HG03354 (cell line): Measurements from ENCODE around the gene DKK1.

Experiments used
- ATAC-seq: cut with Tn5 transposase; IDR thresholded peaks from one replicate; pipeline ENCODE4 v1.9.1; 2021; ENCODE audit warnings: mild to moderate bottlenecking; ENCODE audit not compliant: unreplicated experiment, poor library complexity, severe bottlenecking

The DKK1 gene

DNA sequence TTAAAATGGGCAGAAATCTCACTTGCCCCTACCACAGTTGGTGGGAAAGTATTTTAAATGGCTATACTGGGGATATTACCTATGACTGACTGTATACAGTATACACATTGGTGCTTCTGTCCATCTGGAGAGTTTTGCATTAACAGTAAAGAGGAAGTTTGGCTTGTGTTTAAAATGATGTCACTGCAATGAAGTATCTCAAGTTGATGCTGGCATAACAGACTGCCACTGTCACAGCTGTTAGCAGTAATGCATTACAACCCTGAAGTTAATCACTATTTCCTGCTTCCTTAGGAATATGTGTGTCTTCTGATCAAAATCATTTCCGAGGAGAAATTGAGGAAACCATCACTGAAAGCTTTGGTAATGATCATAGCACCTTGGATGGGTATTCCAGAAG, 1.9 kb downstream of the DKK1 start:
- no peak for ATAC-seq

GRCh38 chr10:52316500-52316899, 2.4 kb downstream of the DKK1 start:
- no peak for ATAC-seq

DNA sequence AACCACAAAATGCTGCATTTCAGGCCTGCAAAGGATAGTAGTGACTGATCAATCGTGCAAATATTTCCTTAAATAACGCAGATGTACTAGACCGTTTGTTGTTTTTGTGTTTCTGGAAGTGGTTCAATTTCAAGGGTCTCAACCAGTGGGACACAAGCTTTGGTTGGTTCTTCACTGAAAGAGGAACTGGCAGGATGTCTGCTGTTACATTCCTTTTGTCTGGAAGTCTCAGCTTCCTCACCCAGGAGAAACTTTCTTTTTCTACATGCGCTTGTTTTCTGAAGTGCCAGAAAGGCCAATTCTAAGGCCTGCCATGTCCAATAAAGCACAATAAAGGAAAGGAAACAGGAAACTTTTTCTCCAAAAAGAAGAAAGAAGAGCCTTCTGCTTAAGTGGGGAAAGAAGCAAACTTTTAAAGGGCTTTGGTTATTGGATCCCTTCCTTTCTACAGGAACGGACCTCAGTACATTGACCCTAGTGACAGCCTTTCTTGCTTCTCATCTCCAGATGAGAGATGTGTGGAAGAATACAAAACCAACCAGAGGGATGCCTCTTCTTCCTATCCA, 4.1 kb downstream of the DKK1 start:
- ATAC-seq, result no peak

DNA sequence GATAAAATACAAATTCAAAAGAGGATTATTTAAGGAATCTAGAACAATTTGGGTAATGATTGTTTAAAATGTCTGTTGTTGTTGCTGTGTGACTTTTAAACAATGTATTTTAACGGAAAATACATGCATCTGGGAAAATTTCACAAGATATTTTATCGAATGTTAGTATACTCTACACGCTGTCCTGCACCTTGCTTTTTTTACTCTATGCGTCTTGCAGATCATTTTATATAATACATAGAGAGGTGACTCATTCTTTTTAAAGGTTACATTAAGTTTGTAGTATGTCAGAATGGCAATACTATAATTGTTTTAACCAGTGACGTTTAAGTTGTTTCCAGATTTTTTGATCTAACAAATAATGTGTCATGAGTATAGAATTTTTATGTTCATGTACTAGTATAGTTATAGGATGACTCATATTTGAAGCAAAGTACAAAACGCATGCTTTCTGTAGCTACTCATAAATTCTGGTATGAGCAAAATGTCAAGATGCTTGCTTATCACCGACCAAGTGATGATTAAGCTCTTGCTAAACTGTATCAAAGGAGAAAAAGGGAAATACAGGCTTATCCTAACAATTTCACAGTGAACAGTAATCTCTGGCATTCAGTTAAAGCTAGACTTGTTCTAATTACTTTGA, 4.9 kb downstream of the DKK1 start:
- no peak for ATAC-seq

GRCh38 chr10:52319926-52320325, 5.8 kb downstream of the DKK1 start:
- ATAC-seq, result no peak

- no peak for ATAC-seq
Observed at GRCh38 chr10:52322323-52322722, 8.2 kb downstream of the DKK1 start.

DNA sequence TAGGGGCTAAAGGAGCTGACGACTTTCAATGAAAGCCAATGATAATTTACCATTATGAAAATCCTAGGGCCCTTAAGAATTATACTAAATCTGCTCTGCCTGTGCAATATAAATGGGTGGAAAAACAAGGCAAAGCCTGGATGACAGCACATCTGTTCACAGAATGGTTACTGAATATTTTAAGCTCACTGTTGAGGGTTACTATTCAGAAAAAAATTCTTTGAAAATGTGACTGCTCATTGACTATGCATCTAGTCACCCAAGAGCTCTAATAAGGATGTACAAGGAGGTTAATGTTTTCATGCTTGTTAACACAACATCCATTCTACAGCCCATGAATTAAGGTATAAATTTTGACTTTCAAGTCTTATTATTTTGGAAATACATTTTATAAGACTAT, 8.9 kb downstream of the DKK1 start:
- ATAC-seq, result no peak

DNA sequence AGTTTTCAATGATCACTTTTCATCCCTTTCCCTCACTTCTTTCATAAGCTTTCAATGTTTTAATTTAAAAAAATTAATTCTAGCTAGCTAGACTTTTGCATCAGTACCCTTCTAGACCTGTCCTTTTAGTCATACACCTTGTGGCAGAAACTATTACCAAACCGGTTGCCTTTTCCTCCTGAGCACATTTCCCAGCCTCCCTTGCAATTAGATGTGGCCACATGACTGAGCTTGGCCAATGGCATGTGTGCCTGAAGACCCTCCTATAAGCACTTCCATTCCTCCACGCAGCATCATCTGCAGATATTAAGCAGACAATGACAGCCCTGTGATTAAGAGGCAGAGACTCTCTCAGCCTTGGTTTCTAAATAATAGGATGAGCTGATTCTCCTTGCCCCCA, 12.3 kb downstream of the DKK1 start:
- ATAC-seq, result no peak

DNA sequence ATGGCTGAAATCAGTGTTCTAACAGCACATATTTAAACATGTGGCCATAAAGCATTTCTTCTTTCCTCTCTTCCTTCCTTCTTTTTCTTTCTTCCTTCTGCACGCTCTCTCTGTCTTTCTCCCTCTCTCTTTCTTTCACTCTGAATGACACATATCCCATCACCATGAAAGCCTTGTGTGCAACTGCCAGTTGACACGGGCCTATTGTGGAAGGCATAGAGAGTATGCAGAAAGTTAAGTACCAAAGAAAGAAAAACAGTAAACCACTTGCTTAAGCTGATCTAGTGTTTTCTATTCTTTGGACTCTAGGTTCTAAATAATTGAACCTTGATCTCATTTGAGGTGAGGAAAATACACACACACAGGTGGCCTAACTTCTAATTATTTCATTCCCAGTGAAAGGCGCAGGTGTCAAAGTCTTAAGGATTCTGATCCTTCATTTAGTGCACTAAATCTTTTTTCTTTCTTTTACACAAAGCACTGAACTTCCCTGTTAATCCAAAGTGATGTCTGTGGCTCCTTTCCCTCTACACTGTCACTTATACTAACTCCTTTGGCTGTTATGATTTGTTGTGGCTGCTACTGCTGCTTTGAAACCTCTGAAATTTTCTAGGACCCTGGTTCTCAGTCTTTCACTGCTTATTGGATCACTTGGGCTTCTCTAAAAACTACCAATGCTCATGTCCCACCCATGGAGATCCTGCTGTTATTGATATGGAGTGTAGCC, 17.7 kb downstream of the DKK1 start:
- ATAC-seq, result no peak

GRCh38 chr10:52332815-52333214, 18.7 kb downstream of the DKK1 start:
- ATAC-seq, result no peak

DNA sequence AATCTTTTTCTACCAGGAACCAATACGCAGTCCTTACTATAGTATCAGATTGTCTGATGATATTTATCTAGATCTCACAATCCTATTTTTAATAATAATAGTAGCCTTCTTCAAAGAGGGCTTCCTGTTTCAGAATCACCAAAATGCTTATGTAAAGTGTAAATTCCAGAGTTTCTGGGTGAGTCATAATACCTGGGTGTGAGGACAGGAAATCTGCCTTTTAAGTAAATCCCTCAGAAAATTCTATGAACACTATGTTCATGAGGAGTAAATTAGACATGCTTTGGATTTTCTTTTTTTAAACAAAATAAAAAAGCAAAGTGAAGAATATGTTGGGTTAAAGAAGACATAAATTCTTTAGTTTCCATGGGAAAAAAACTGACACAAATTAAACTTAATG, 20.5 kb downstream of the DKK1 start:
- ATAC-seq, result no peak

GRCh38 chr10:52335665-52336064, 21.6 kb downstream of the DKK1 start:
- ATAC-seq, result no peak

- ATAC-seq, result no peak
Observed at GRCh38 chr10:52337225-52337624, 23.1 kb downstream of the DKK1 start.

DNA sequence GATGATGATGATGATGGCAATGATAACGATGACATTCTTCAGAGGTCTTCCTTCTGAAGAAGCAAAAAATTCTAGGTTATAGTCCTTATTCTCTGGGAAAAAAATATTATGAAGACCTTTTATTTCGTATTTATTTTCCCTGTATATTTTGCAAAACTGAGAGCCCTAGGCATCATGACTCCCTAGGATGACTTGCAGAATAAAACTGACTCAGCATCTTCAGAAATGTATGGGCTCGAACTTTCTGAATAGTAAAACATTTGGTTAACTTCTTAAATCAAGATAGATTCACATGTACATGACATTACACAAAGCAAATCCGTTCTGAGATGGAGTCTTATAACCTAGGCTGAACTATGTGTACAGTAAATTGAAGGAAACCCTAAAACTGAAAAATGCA, 29.4 kb downstream of the DKK1 start:
- no peak for ATAC-seq

DNA sequence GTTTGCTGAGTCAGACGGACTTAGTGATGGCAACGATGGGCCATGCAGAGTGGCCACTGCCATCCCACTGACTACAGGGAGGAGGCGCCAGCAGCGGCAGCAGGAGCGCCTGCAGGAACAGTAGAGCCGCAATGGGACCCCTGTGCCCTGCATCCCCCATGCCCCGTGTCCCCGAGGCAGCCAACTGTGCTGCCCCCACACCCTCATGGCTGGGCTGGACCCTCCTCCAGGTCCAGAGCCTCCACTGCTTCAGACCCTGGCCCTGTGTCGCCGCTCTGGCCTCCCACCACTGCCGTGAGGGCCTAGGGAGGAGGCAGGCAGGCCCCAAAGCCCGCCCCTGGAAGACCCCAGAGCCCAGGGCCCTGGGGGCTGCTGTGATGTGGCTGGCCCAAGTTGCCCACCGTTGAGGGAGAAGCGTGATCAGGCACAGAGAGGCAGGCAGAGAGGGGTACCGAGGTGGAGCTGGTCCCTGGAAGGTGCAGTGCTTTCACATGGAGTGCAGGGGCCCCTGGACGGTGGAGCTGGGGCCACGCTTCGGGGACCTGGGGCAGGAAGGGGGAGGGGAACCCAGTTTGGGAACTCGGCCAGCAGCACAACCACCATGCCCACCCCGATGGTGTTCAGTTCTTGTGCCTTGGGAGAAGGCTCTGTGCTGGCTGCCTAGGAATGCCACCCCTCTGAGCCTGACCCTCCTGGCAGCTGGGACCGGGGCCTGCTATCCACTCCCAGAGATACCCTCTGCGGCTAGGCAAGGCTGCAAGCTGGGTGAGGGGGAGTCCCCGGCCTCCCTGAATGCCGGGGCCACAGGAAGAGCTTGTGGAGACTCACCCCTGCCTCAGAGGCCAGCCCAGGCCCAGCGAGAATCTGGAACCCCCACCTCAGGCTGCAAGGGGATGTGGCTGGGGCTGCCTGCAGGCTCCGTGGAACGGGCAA, 32.6 kb downstream of the DKK1 start:
- ATAC-seq, result no peak

GRCh38 chr10:52347327-52347667, 33.2 kb downstream of the DKK1 start:
- no peak for ATAC-seq

- ATAC-seq, result no peak
Observed at GRCh38 chr10:52348037-52348564, 34.0 kb downstream of the DKK1 start.

DNA sequence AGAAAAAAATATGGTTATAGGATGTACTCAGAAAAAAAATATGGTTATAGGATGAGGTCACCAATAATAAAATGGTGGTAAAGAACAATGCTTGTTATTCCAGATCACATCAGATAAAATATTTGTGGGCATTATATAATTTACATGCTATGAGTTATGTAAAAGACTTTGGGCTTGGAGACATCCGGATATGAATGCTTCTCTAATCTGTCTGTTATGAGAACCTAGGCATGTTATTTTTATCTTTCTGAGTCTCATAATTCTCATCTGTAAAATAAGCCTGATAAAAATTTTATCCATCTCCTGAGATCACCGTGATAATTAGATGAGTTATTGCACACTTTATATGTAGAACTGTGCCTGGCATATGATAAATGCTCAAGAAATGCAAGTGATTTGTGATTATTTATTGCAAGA, 37.8 kb downstream of the DKK1 start:
- no peak for ATAC-seq

- no peak for ATAC-seq
Observed at GRCh38 chr10:52353205-52353604, 39.1 kb downstream of the DKK1 start.

GRCh38 chr10:52353960-52354394, 39.9 kb downstream of the DKK1 start:
- ATAC-seq, result no peak
